T-helper 2 cell (primary cell): ENCODE data around the gene MAGEF1.

Source experiments
- DNase-seq, 5 experiments: peaks; one replicate each; pipeline versions ENCODE4 v3.0.0 to v3.0.0-alpha.2; 2012 to 2022

Gene MAGEF1

DNA sequence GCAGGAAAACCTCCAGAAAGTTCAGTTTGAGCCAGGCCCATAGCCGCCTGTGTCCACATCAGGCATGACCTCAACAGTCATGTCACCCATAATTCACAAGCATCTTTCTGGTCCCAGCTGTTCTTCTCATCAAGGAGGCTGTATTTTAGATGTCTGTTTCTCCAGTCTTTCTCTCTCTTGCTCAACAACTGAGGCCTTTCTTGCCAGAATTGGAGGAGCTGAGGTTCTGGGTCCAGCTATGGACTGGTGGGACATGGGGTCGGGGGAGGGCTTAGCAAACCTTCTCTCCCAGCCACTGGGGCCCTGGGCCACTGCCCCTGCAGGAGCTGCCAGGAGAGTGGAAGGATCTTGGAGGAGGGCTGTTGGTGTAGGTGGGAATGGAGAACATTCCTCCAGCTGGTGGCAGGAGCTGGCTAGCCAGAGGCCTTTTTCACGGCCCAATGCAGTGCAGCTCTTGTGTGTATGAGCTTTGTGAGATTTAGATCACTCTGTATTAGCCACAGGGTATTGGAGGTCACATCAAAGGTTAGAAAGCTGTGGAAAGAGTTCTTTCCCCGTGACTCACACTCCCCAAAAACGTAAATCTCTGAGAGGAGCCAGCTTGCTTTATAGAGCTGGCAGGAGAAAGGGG, 23.5 kb downstream of the MAGEF1 start:
- DNase-seq = no peak

DNA sequence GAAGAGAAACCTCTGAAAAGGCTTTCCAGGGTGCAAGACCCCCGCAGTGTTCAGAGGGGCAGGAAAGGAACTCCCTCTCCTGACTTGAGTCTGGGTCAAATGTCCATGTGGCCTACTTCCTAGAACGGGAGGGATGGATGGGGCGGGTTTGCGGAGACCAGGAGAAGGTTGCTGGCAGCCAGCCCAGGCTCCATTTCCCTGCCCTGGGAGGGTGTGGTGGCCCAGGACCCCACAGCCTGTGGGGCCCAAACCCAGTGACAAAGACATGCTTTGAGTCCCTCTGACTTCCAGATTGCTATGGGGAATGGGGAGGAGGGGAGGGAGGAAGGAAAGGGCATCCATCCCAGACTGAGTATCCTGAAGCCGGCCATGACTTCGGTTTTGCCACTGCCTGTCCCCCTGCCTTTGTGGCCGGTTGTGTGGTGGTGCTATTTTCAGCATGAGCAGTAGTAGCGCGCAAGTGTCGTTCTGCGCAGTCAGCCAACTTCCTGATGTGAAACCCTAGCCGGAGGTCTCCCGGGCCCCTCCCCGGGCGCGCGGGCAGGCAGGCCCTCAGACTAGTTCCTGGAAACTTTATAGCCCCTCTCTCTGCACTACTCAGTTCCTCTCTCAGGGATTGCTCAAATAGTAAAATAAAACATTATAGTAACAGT, 24.4 kb downstream of the MAGEF1 start:
- DNase-seq = no peak

DNA sequence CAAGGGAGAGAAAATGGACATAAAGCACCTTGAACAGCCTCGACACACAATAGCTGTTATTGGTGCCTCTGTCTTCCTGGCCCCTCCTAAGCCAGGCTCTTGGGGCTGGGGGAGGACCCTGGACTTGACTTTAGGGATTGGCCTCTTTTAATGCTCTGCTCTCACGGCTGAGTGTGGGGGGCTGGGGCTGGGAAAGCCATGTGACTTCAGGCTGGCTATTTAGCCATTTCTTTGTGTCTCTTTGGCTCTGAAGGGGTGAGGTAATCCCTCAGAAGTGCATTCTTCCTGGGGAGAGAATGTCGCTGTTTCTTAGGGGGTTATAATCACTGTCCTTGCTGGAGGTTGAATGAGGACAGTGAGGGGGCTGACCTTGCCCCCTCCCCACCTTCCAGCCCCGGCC, 26.2 kb downstream of the MAGEF1 start:
- no peak for DNase-seq

- DNase-seq = no peak
Observed at GRCh38 chr3:184685055-184685454, 26.8 kb downstream of the MAGEF1 start.

DNA sequence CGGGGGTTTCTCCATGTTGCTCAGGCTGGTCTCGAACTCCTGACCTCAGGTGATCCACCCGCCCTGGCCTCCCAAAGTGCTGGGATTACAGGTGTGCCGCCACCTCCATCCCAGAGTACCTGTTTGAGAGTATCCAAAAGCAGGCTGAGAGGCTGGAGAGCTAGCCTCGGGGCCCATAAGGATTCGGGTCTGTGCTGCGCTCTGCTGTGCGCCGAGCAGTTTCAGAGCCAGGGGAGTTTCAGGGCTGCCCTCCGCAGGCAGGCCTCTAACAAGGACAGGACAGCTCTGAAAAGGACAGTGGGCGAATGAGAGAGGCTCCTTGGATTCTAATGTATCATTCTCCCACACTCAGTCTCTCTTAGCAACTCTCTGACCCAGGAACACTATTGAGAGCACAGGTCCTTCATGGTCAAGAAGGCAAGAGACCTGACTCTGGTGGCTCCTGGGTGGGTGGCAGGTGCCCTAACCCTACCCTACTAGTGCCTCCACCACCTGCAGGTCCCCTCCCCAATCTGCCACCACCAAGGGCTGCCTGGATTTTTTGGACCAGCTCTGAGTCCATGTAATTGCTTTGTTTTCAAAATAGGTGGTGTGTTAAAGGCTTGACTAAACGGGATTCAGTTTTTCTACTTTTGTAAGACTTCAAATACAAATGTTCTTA, 27.8 kb downstream of the MAGEF1 start:
- DNase-seq = no peak

GRCh38 chr3:184683234-184683633, 28.6 kb downstream of the MAGEF1 start:
- no peak for DNase-seq

DNA sequence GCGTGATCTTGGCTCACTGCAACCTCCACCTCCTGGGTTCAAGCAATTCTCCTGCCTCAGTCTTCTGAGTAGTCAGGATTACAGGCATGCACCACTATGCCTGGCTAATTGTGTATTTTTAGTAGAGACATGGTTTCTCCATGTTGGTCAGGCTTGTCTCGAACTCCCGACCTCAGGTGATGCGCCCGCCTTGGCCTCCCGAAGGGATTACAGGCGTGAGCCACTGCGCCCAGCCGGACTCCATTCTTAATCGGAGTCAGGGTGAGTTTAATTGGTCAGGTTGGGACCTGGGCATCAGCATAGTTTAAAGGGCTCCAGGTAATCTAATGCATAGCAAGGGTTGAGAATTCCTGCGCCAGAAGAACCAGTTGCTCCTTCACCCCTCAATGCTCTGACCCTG, 29.2 kb downstream of the MAGEF1 start:
- no peak for DNase-seq

DNA sequence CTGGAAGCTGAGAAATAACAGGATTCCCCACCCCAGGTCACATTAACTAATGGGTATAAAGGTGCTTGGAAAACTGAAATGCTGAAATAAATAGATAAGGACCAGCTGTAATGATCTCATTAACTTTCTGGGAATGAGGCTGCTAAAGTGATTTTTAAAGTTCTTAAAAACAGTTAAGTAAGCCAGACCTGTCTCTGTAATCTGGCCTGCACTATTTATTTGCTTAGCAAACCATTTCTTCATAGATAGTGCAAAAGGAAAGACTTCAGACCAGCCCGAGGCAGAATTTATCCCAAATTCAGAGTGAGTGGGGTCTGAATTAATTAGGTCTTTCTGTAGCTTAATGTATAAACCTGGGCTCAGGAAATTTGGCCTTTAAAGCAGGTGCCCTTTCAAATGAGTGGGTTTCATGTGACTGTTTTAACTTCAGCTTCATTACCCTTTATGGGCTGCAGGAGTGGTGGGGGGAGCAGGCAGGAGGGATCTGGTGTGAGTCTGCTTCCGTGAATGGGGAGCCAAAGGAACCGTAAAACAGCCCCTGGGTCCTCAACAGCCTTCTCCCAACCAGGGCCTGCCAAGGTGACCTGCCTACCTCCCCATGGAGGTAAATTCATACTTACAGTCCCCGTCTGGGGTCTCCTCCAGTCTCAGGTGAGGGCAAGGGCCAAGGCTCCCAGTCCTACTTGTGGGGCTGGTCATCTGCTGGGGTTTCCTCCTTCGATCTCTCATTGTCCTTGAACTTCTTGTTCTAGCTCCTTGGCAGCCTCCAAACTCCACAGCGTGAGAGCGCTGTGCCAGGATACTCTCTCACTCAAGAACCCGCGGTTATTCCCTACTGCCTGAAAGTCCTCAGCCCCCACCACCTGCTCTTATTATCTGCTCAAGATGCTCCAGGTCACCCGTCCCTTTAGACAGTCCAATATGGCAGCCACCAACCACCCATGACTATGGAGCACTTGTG, 31.2 kb downstream of the MAGEF1 start:
- no peak for DNase-seq

DNA sequence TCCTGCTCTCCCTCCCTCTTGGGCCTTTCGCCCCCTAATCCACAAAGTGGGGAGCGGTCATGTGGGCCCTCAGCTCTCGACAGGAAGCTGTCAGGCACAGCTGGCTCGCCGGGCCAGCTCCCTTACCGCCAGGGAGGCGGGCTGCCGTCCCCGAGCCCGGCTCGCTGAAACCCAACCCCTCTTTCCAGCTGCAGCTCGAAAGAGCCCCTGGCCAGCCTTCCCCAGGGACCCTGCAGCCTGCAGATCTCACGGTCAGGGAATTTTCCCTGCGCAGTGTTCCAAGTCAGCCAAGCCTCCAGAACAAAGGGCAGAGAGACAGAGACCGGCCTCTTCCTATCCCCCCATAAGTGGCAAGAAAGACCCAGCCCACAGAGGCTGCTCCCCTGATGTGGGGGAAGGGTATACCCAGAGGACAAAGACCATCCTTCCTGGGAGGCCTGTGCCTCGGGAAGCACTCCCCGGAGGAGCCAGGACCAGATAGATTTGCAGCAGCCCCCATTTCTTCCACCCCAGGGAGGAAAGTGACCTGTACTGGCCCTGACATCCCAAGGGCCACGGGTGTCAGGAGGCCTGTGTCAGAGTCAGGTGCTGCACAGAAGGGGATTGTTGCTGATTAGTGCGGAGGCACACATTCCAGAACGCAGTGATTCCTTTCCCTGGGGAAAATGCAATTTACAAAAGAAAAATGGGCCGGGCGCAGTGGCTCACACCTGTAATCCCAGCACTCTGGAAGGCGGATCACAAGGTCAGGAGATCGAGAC, 32.6 kb downstream of the MAGEF1 start:
- DNase-seq = no peak

- DNase-seq = no peak
Observed at GRCh38 chr3:184678317-184679055, 33.4 kb downstream of the MAGEF1 start.

- no peak for DNase-seq
Observed at GRCh38 chr3:184677344-184678316, 34.2 kb downstream of the MAGEF1 start.

- DNase-seq = no peak
Observed at GRCh38 chr3:184676927-184677326, 34.9 kb downstream of the MAGEF1 start.

DNA sequence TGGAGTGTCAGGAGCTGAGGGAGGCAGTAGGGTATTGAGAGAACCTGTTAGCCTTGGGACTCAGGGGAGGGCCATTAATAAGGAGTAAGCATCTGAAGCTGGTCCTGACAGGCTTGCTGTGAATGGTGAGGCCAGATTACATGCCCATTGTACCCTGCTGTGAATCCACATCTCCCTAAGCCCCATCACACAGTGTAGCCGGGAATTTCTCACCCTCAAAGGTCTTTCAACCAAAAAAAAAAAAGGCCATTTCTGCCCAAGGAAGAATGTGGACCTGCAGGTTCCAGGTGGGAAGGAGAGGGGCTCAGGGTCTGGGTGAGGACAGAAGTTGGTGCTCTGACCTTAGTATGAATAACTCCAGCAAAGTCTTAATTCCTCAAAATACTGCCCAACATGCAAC, 37.2 kb downstream of the MAGEF1 start:
- no peak for DNase-seq

- DNase-seq = no peak
Observed at GRCh38 chr3:184672977-184673870, 38.6 kb downstream of the MAGEF1 start.

DNA sequence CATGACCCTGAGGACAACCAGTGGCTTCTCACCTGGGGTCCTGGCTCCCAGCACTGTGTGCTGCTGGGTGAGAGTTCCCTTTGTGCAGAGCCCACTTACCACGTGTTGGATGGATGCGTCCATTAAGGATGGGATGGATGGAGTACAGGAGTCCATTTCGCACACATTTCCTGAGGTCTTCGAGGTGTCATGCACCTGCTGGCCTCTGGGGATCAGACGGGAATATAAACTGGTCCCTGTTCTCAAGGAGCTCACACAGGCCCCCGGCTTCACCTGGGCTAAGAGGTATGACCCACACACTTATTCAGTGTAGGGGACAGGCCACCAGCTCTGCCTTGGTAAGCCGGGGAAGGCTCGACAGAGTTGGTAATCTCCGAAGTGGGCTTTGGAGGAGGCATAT, 39.5 kb downstream of the MAGEF1 start:
- DNase-seq = no peak

- DNase-seq = no peak
Observed at GRCh38 chr3:184670091-184670602, 41.7 kb downstream of the MAGEF1 start.

DNA sequence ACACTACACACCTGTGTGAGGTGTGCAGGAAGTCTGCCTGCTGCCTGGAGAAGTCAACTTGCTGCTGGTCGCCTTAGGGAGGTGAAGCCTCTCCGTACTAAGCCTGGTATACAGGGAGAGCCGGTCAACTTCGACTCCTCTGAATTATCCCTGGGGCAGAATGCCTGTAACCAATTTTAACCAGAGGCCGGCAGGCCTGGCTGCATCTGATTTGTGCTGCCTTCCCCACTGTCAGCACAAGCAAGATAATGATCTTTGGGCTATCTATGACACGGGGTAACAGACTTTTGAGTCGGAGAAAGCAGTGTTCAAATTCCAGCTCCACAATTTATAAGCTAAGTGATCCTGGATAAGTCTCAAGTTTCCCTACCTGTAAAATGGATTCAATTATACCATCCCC, 42.3 kb downstream of the MAGEF1 start:
- no peak for DNase-seq

DNA sequence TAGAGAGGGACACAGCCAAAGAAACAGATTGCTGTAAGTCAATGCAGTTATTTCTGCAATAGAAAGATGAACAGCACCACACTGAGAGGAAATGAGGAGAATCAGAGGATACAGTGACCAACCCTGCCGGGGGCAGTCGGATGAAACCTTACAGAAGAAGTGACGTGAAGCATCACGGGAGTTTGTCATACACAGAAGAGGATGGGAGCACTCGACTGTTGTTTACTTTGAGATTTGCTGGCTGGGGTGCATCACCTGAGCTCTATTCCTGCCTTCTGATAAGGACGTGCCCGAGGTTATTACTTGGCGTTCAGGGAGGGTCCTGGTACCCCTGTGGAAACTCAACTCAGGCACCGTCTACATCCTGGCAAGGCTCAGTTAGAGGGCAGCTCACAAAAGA, 45.4 kb downstream of the MAGEF1 start:
- DNase-seq = no peak

GRCh38 chr3:184665101-184665500, 46.8 kb downstream of the MAGEF1 start:
- no peak for DNase-seq
